HepG2 (cell line): ENCODE measurements around the gene DENND2D. TPM values are rescaled to one million over a fixed set of nuclear protein-coding genes. Genes with fewer than 3 reads are reported as not detected.

Experiments used
- BCL6 ChIP-seq: IDR thresholded peaks from 2 replicates; pipeline ENCODE4 v1.6.1; 2016; ENCODE audit warnings: missing genetic modification reagents, missing compliant biosample characterization
- DPF2 ChIP-seq: sonication (generic); formaldehyde crosslinking; IDR thresholded peaks from 2 replicates; pipeline ENCODE4 v1.4.0; 2020; ENCODE audit warnings: mild to moderate bottlenecking, low read depth, missing genetic modification reagents, borderline replicate concordance
- FOXA3 ChIP-seq: IDR thresholded peaks from 2 replicates; pipeline ENCODE4 v1.6.1; 2016; ENCODE audit warnings: missing genetic modification reagents, missing compliant biosample characterization
- FOXP1 ChIP-seq, 2 experiments: fragments of 450-650 bp in 1 of 2; IDR thresholded peaks; 2 replicates each; pipeline ENCODE4 v1.6.1; 2017 to 2018; ENCODE audit warnings: antibody characterized with exemption in 1 of 2
- HMG20A ChIP-seq: IDR thresholded peaks from 2 replicates; pipeline ENCODE4 v1.6.1; 2016; ENCODE audit warnings: borderline replicate concordance
- IRF2 ChIP-seq: IDR thresholded peaks from 2 replicates; pipeline ENCODE4 v1.6.1; 2018; ENCODE audit warnings: missing genetic modification reagents, missing compliant biosample characterization
- JUN ChIP-seq: sonication (generic); formaldehyde crosslinking; IDR thresholded peaks from 2 replicates; pipeline ENCODE4 v1.4.0; 2020; ENCODE audit warnings: mild to moderate bottlenecking, missing genetic modification reagents
- JUND ChIP-seq: sonication (generic); formaldehyde crosslinking; IDR thresholded peaks from 2 replicates; pipeline ENCODE4 v1.8.0; 2022; ENCODE audit warnings: mild to moderate bottlenecking, missing genetic modification reagents
- MEIS2 ChIP-seq: sonication (generic); formaldehyde crosslinking; IDR thresholded peaks from 2 replicates; pipeline ENCODE4 v1.9.0; 2021; ENCODE audit warnings: mild to moderate bottlenecking, missing genetic modification reagents
- MZF1 ChIP-seq: sonication (generic); formaldehyde crosslinking; IDR thresholded peaks from 2 replicates; pipeline ENCODE4 v1.8.1; 2023; ENCODE audit warnings: mild to moderate bottlenecking, missing genetic modification reagents, borderline replicate concordance
- NFIC ChIP-seq: IDR thresholded peaks from 2 replicates; pipeline ENCODE4 v1.6.1; 2012; ENCODE audit warnings: mild to moderate bottlenecking, low read length, inconsistent platforms
- NFYC ChIP-seq: IDR thresholded peaks from 2 replicates; pipeline ENCODE4 v1.6.1; 2016; ENCODE audit warnings: missing genetic modification reagents, missing compliant biosample characterization
- NR2F2 ChIP-seq: IDR thresholded peaks from 2 replicates; pipeline ENCODE4 v1.6.1; 2012; ENCODE audit warnings: low read depth, inconsistent platforms, borderline replicate concordance
- PCBP2 ChIP-seq: fragments of 200-400 bp; formaldehyde crosslinking; optimal IDR thresholded peaks from 2 replicates; pipeline ENCODE3; 2018; ENCODE audit warnings: low read length, low read depth; ENCODE audit not compliant: poor library complexity, severe bottlenecking
- RBFOX2 ChIP-seq: fragments of 200-400 bp; formaldehyde crosslinking; IDR thresholded peaks from 2 replicates; pipeline ENCODE4 v1.6.1; 2017; ENCODE audit warnings: low read depth, mild to moderate bottlenecking, low read length
- SOX5 ChIP-seq: IDR thresholded peaks from 2 replicates; pipeline ENCODE4 v1.6.1; 2016; ENCODE audit warnings: borderline replicate concordance
- SOX6 ChIP-seq, 2 experiments: fragments of 450-650 bp in 1 of 2; sonication (generic) in 1 of 2; formaldehyde crosslinking in 1 of 2; IDR thresholded peaks; 2 replicates each; pipeline versions ENCODE4 v1.4.0 to v1.6.1; 2017 to 2020; ENCODE audit warnings: antibody characterized with exemption in 1 of 2, mild to moderate bottlenecking in 1 of 2, missing genetic modification reagents in 1 of 2
- TBX2 ChIP-seq: sonication (generic); formaldehyde crosslinking; IDR thresholded peaks from 2 replicates; pipeline ENCODE4 v1.5.0; 2020; ENCODE audit warnings: missing genetic modification reagents, mild to moderate bottlenecking, borderline replicate concordance
- TFAP4 ChIP-seq: sonication (generic); IDR thresholded peaks from 2 replicates; pipeline ENCODE4 v1.6.1; 2016; ENCODE audit warnings: low read depth, borderline replicate concordance
- ZFP1 ChIP-seq: IDR thresholded peaks from 2 replicates; pipeline ENCODE4 v1.6.1; 2016
- ZFP36L1 ChIP-seq: sonication (generic); formaldehyde crosslinking; IDR thresholded peaks from 2 replicates; pipeline ENCODE4 v1.8.0; 2022; ENCODE audit warnings: mild to moderate bottlenecking, missing genetic modification reagents, moderate library complexity
- ZNF205 ChIP-seq: IDR thresholded peaks from 2 replicates; pipeline ENCODE4 v1.6.1; 2018; ENCODE audit warnings: missing biosample characterization, missing genetic modification reagents
- ZNF264 ChIP-seq: sonication (generic); formaldehyde crosslinking; IDR thresholded peaks from 2 replicates; pipeline ENCODE4 v1.4.0; 2020; ENCODE audit warnings: missing genetic modification reagents
- ZNF292 ChIP-seq: sonication (generic); formaldehyde crosslinking; IDR thresholded peaks from 2 replicates; pipeline ENCODE4 v1.8.1; 2022; ENCODE audit warnings: mild to moderate bottlenecking, low read depth, missing genetic modification reagents, borderline replicate concordance
- ZNF501 ChIP-seq: sonication (generic); formaldehyde crosslinking; IDR thresholded peaks from 2 replicates; pipeline ENCODE4 v1.5.1; 2020; ENCODE audit warnings: mild to moderate bottlenecking, moderate library complexity, missing genetic modification reagents
- ZNF556 ChIP-seq: sonication (generic); formaldehyde crosslinking; IDR thresholded peaks from 2 replicates; pipeline ENCODE4 v1.4.0; 2020; ENCODE audit warnings: mild to moderate bottlenecking, missing genetic modification reagents, borderline replicate concordance
- ZNF772 ChIP-seq: sonication (generic); formaldehyde crosslinking; IDR thresholded peaks from 2 replicates; pipeline ENCODE4 v1.5.0; 2020; ENCODE audit warnings: mild to moderate bottlenecking, missing genetic modification reagents
- polyA plus RNA-seq, 8 experiments: library from polyadenylated mRNA; depleted of rRNA in 3 of 8; stranded (reverse) in 7 of 8; unstranded in 1 of 8; fragments of >200 nt; fragmentation: Illumina TruSeq in 4 of 8; extraction: Trizol in 4 of 8; gene quantifications; 2 replicates each; pipeline versions ENCODE4 v1.2.1 to v1.2.3, GENCODE V29; 2011 to 2016; ENCODE audit warnings: low read depth in 4 of 8, missing spikeins in 1 of 8, mixed read lengths in 1 of 8; ENCODE audit not compliant: insufficient read depth in 1 of 8
- total RNA-seq, 5 experiments: library from RNA; depleted of rRNA; stranded (reverse); fragments of >200 nt; fragmentation: Illumina TruSeq; extraction: Trizol; gene quantifications; 2 replicates each; pipeline ENCODE4 v1.2.3, GENCODE V29; 2016; ENCODE audit warnings: low read depth in 1 of 5
- TF ChIP-seq, protein P1 (sequence below): IDR thresholded peaks from 2 replicates; pipeline ENCODE4 v1.6.1; 2016; ENCODE audit warnings: missing compliant biosample characterization, missing genetic modification reagents, borderline replicate concordance
- TF ChIP-seq, protein P2 (sequence below): sonication (generic); formaldehyde crosslinking; IDR thresholded peaks from 2 replicates; pipeline ENCODE4 v1.4.0; 2020; ENCODE audit warnings: missing genetic modification reagents

The DENND2D gene
- total and polyA plus RNA-seq, 2 of the 13 experiments (the other 11 are each of a cell fraction or from before 2014, with no cell fraction given) = 0.04 TPM; not detected in 1

- no peak for TF ChIP-seq NFYC
- TF ChIP-seq MEIS2 (CRISPR knock-in tag) = 0 out of 2 replicates have a peak, but pooled peaks have one; percentile 51
- peak; percentile 44; the same call in 1 of the 2 replicates for TF ChIP-seq TBX2 (CRISPR knock-in tag)
- peak; percentile 63; the same call in 1 of the 2 replicates for TF ChIP-seq ZNF556 (CRISPR knock-in tag)
- peak; percentile 65; the same call in 1 of the 2 replicates for TF ChIP-seq ZNF292 (CRISPR knock-in tag)
- peak; percentile 55; the same call in 1 of the 2 replicates for TF ChIP-seq SOX5 (CRISPR knock-in tag)
- TF ChIP-seq ZNF501 (CRISPR knock-in tag) = 0 out of 2 replicates have a peak, but pooled peaks have one; percentile 7
- TF ChIP-seq RBFOX2 = peak; percentile 64; the same call in 1 of the 2 replicates
- TF ChIP-seq DPF2 (CRISPR knock-in tag) = peak; percentile 69; the same call in 1 of the 2 replicates
- TF ChIP-seq FOXA3 (CRISPR knock-in tag) = peak; percentile 23; the same call in 1 of the 2 replicates
- TF ChIP-seq, protein P1, sequence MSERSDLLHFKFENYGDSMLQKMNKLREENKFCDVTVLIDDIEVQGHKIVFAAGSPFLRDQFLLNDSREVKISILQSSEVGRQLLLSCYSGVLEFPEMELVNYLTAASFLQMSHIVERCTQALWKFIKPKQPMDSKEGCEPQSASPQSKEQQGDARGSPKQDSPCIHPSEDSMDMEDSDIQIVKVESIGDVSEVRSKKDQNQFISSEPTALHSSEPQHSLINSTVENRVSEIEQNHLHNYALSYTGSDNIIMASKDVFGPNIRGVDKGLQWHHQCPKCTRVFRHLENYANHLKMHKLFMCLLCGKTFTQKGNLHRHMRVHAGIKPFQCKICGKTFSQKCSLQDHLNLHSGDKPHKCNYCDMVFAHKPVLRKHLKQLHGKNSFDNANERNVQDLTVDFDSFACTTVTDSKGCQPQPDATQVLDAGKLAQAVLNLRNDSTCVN (CRISPR knock-in tag) = no peak
- no peak for TF ChIP-seq ZFP1
- peak; percentile 37; the same call in 1 of the 2 replicates for TF ChIP-seq NR2F2
- TF ChIP-seq NFIC = 0 out of 2 replicates have a peak, but pooled peaks have one; percentile 41
- 0 out of 2 replicates have a peak, but pooled peaks have one; percentile 32 for TF ChIP-seq ZNF772 (CRISPR knock-in tag)
- TF ChIP-seq TFAP4 = peak; percentile 67; the same call in 1 of the 2 replicates
- TF ChIP-seq, protein P2, sequence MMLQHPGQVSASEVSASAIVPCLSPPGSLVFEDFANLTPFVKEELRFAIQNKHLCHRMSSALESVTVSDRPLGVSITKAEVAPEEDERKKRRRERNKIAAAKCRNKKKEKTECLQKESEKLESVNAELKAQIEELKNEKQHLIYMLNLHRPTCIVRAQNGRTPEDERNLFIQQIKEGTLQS (CRISPR knock-in tag) = peak; percentile 91
- peak; percentile 21; the same call in 1 of the 2 replicates for TF ChIP-seq IRF2 (CRISPR knock-in tag)
- peak; percentile 72 for TF ChIP-seq HMG20A
- peak; percentile 74; the same call in 1 of the 2 replicates for TF ChIP-seq JUN (CRISPR knock-in tag)
- TF ChIP-seq SOX6 (IDR thresholded peaks at IDR 0.05) = no peak
- peak; percentile 73 for TF ChIP-seq SOX6 (CRISPR knock-in tag; IDR thresholded peaks at IDR 0.05)
- 0 out of 2 replicates have a peak, but pooled peaks have one; percentile 26 for TF ChIP-seq ZFP36L1 (CRISPR knock-in tag)
- 0 out of 2 replicates have a peak, but pooled peaks have one; percentile 2 for TF ChIP-seq ZNF205 (CRISPR knock-in tag)
- TF ChIP-seq BCL6 (CRISPR knock-in tag) = peak; percentile 58; the same call in 1 of the 2 replicates
- TF ChIP-seq ZNF264 (CRISPR knock-in tag) = no peak
- TF ChIP-seq FOXP1 (IDR thresholded peaks at IDR 0.05) = no peak
- no peak for TF ChIP-seq FOXP1 (CRISPR knock-in tag; IDR thresholded peaks at IDR 0.05)
- no peak for TF ChIP-seq PCBP2
- peak; percentile 88 for TF ChIP-seq JUND
- no peak for TF ChIP-seq MZF1
These were observed 27.7 kb upstream of the DENND2D start (continued) for GRCh38 chr1:111227851-111228747.
